ENCODE results near the gene PCDHA13.
"Not testable (repeated sequence)": the region's sequence is repeated elsewhere in the genome, so short reads cannot be mapped to it uniquely, and the experiment has no call there.

PCDHA13 gene, protein sequence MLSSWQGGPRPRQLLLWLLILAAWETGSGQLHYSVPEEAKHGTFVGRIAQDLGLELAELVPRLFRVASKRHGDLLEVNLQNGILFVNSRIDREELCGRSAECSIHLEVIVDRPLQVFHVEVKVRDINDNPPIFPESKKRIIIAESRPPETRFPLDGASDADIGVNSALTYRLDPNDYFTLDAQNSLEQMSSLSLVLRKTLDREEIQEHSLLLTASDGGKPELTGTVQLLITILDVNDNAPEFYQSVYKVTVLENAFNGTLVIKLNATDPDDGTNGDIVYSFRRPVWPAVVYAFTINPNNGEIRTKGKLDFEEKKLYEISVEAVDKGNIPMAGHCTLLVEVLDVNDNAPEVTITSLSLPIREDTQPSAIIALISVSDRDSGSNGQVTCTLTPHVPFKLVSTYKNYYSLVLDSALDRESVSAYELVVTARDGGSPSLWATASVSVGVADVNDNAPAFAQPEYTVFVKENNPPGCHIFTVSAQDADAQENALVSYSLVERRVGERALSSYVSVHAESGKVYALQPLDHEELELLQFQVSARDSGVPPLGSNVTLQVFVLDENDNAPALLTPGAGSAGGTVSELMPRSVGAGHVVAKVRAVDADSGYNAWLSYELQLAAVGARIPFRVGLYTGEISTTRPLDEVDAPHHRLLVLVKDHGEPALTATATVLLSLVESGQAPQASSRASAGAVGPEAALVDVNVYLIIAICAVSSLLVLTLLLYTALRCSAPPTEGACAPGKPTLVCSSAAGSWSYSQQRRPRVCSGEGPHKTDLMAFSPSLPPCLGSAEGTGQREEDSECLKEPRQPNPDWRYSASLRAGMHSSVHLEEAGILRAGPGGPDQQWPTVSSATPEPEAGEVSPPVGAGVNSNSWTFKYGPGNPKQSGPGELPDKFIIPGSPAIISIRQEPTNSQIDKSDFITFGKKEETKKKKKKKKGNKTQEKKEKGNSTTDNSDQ

DNA sequence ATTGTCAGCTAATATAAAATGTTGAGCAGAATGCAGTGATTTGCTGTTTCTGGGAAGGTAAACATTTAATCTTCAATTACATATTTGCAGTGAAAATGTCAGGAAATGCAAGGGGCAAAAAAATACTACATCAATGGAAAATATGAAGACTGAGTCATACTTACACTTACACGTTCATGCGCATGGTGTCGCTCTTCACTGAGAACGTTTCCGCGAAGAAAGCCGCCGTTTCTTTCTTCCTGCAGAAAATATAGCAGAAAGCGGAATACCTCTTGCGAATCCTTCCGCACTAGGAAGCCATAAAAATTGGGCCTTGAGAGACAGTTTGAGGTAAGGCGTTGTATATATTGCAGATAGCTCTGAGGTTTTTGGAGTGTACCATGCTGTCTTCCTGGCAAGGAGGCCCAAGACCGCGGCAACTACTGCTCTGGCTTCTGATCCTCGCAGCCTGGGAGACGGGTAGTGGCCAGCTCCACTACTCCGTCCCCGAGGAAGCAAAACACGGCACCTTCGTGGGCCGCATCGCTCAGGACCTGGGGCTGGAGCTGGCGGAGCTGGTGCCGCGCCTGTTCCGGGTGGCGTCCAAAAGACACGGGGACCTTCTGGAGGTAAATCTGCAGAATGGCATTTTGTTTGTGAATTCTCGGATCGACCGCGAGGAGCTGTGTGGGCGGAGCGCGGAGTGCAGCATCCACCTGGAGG, at the start of gene PCDHA13:
Gene PCDHA13 (plus strand): TSS at position 236 of the 702 bp plus-strand sequence. CDS start 145 bp downstream, at position 381.
- no peak for DNase-seq

DNA sequence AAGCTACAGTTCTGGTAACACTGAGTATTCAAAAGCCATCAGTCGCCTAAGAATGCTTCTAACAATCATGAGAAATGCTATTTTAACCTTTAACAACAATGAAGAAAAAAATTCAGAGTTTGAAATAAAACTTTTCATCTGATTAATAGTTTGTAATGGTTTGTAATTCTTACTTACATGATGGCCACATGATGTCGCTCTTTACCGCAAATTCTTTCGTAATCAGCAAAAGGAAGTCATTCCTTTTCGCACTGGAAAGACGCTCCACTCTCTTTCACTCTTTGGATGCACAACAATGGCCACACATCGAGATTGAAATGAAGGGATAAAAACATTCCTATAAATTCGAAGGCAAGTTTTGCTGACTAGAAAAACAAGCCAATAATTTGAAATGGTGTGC, 47.9 kb upstream of the PCDHA13 start, which contains the start of gene PCDHA7:
Gene PCDHA7 (plus strand): TSS at position 277 of the 400 bp plus-strand sequence. CDS start 115 bp downstream, at position 392.
- no peak for DNase-seq

DNA sequence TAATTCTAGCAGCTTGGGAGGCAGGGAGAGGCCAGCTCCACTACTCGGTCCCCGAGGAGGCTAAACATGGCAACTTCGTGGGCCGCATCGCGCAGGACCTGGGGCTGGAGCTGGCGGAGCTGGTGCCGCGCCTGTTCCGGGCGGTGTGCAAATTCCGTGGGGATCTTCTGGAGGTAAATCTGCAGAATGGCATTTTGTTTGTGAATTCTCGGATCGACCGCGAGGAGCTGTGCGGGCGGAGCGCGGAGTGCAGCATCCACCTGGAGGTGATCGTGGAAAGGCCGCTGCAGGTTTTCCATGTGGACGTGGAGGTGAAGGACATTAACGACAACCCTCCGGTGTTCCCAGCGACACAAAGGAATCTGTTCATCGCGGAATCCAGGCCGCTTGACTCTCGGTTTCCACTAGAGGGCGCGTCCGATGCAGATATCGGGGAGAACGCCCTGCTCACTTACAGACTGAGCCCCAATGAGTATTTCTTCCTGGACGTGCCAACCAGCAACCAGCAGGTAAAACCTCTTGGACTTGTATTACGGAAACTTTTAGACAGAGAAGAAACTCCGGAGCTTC, 47.4 kb upstream of the PCDHA13 start:
- DNase-seq = not testable (repeated sequence)

DNA sequence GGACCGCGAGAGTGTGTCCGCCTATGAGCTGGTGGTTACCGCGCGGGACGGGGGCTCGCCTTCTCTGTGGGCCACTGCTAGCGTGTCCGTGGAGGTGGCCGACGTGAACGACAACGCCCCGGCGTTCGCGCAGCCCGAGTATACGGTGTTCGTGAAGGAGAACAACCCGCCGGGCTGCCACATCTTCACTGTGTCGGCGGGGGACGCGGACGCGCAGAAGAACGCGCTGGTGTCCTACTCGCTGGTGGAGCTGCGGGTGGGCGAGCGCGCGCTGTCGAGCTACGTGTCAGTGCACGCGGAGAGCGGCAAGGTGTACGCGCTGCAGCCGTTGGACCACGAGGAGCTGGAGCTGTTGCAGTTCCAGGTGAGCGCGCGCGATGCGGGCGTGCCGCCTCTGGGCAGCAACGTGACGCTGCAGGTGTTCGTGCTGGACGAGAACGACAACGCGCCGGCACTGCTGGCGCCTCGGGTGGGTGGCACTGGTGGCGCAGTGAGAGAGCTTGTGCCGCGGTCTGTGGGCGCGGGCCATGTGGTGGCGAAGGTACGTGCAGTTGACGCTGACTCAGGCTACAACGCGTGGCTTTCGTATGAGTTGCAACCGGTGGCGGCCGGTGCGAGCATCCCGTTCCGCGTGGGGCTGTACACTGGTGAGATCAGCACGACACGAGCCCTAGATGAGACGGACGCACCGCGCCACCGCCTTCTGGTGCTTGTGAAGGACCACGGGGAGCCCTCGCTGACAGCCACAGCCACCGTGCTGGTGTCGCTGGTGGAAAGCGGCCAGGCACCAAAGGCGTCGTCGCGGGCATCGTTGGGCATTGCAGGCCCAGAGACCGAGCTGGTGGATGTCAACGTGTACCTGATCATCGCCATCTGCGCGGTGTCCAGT, 46.1 kb upstream of the PCDHA13 start:
- DNase-seq = no peak

DNA sequence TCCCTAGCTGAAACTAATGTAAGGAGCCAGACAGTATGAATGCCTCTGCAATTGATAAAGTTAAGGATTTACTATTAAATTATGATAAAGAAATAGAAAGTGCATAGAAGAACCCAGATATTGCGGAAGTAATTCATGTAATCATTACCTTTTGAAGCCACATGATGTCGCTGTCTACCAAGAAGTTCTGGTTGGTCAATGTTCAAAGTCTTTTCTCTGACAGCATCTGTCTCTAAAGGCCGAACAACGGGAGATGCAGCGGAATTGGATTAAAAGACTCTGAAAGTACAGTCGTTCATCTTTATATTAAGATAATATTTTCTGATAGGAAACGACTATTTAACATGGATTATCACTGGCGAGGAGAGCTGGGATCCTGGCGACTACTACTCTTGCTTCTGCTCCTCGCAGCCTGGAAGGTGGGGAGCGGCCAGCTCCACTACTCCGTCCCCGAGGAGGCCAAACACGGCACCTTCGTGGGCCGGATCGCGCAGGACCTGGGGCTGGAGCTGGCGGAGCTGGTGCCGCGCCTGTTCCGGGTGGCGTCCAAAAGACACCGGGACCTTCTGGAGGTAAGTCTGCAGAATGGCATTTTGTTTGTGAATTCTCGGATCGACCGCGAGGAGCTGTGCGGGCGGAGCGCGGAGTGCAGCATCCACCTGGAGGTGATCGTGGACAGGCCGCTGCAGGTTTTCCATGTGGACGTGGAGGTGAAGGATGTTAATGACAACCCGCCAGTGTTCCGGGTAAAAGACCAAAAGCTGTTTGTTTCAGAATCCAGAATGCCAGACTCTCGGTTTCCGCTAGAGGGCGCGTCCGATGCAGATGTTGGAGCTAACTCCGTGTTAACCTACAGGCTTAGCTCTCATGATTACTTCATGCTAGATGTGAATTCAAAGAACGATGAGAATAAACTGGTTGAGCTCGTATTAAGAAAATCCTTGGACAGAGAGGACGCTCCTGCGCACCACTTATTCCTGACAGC, 40.7 kb upstream of the PCDHA13 start, which contains the start of gene PCDHA8:
Gene PCDHA8 (plus strand): TSS at position 210 of the 985 bp plus-strand sequence. CDS start 135 bp downstream, at position 345.
- DNase-seq = peak; percentile 5 to 61

DNA sequence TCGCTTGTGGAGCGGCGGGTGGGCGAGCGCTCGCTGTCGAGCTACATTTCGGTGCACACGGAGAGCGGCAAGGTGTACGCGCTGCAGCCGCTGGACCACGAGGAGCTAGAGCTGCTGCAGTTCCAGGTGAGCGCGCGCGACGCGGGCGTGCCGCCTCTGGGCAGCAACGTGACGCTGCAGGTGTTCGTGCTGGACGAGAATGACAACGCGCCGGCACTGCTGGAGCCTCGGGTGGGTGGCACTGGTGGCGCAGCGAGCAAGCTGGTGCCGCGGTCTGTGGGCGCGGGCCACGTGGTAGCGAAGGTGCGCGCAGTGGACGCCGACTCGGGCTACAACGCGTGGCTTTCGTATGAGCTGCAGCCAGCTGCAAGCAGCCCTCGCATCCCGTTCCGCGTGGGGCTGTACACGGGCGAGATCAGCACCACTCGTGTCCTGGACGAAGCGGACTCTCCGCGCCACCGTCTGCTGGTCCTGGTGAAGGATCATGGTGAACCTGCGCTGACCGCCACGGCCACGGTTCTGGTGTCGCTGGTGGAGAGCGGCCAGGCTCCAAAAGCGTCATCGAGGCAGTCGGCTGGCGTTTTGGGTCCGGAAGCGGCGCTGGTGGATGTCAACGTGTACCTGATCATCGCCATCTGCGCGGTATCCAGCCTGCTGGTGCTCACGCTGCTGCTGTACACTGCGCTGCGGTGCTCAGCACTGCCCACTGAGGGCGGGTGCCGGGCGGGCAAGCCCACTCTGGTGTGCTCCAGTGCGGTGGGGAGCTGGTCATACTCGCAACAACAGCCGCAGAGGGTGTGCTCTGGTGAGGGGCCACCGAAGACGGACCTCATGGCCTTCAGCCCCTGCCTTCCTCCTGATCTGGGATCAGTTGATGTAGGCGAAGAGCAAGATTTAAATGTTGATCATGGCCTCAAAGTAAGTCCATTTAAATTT, 38.9 kb upstream of the PCDHA13 start:
- no peak for DNase-seq

DNA sequence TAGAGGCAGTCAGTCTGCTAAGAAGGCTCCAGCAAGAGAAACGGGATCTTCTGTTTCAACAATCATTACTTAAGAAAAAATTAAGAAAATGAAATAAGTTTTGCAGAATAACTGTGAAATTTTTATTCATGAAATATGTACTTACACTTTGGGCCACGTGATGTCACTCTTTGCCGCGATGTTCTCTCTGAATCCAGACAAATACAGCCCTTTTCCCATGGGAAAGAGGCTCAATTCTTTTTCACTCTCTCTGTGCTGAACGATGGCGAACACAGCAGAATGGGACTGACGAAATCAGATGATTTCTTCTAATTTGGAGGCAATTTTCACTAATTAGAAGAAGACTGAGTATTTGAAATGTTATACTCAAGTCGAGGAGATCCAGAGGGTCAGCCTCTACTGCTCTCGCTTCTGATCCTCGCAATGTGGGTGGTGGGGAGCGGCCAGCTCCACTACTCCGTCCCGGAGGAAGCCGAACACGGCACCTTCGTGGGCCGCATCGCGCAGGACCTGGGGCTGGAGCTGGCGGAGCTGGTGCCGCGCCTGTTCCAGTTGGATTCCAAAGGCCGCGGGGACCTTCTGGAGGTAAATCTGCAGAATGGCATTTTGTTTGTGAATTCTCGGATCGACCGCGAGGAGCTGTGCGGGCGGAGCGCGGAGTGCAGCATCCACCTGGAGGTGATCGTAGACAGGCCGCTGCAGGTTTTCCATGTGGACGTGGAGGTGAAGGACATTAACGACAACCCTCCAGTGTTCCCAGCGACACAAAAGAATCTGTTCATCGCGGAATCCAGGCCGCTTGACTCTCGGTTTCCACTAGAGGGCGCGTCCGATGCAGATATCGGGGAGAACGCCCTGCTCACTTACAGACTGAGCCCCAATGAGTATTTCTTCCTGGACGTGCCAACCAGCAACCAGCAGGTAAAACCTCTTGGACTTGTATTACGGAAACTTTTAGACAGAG, 33.5 kb upstream of the PCDHA13 start, which contains the start of gene PCDHA9:
Gene PCDHA9 (plus strand): TSS at position 244 of the 964 bp plus-strand sequence. CDS start 114 bp downstream, at position 358.
- not testable (repeated sequence) for DNase-seq

DNA sequence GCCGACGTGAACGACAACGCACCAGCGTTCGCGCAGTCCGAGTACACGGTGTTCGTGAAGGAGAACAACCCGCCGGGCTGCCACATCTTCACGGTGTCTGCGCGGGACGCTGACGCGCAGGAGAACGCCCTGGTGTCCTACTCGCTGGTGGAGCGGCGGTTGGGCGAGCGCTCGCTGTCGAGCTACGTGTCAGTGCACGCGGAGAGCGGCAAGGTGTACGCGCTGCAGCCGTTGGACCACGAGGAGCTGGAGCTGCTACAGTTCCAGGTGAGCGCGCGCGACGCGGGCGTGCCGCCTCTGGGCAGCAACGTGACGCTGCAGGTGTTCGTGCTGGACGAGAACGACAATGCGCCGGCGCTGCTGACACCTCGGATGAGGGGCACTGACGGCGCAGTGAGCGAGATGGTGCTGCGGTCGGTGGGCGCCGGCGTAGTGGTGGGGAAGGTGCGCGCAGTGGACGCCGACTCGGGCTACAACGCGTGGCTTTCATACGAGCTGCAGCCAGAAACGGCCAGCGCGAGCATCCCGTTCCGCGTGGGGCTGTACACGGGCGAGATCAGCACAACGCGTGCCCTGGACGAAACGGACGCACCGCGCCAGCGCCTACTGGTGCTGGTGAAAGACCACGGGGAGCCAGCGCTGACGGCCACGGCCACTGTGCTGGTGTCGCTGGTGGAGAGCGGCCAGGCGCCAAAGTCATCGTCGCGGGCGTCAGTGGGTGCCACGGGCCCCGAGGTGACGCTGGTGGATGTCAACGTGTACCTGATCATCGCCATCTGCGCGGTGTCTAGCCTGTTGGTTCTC, 31.9 kb upstream of the PCDHA13 start:
- DNase-seq = not testable (repeated sequence)

DNA sequence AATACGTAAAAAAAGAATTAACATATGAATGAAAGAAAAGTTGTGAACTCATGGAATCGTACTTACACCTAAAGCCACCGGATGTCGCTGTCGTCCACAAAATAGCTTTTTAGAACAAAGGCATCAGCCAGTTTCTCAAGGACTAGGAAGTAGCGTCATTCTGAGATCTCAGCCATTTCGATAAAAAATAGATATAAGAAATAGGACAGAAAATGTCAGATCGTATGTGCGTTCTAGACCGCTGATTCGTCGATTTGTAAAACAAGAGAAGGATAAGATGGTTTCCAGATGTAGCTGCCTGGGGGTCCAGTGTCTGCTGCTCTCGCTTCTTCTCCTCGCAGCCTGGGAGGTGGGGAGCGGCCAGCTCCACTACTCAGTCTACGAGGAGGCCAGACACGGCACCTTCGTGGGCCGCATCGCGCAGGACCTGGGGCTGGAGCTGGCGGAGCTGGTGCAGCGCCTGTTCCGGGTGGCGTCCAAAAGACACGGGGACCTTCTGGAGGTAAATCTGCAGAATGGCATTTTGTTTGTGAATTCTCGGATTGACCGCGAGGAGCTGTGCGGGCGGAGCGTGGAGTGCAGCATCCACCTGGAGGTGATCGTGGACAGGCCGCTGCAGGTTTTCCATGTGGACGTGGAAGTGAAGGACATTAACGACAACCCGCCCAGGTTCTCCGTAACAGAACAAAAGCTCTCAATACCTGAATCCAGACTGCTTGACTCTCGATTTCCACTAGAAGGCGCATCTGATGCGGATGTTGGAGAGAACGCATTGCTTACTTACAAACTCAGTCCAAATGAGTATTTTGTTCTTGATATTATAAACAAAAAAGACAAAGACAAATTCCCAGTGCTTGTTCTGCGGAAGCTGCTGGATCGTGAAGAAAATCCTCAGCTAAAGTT, 25.9 kb upstream of the PCDHA13 start, which contains the start of gene PCDHA10:
Gene PCDHA10 (plus strand): TSS at position 126 of the 903 bp plus-strand sequence. CDS start 152 bp downstream, at position 278.
- no peak for DNase-seq

DNA sequence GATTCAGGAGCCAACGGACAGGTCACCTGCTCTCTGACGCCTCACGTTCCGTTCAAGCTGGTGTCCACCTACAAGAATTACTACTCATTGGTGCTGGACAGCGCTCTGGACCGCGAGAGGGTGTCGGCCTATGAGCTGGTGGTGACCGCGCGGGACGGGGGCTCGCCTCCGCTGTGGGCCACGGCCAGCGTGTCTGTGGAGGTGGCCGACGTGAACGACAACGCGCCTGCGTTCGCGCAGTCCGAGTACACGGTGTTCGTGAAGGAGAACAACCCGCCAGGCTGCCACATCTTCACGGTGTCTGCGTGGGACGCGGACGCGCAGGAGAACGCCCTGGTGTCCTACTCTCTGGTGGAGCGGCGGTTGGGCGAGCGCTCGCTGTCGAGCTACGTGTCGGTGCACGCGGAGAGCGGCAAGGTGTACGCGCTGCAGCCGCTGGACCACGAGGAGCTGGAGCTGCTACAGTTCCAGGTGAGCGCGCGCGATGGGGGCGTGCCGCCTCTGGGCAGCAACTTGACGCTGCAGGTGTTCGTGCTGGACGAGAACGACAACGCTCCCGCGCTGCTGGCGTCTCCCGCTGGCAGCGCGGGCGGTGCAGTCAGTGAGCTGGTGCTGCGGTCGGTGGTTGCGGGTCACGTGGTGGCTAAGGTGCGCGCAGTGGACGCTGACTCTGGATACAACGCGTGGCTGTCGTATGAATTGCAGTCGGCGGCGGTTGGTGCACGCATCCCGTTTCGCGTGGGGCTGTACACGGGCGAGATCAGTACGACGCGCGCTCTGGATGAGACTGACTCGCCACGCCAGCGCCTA, 24.5 kb upstream of the PCDHA13 start:
- no peak for DNase-seq

DNA sequence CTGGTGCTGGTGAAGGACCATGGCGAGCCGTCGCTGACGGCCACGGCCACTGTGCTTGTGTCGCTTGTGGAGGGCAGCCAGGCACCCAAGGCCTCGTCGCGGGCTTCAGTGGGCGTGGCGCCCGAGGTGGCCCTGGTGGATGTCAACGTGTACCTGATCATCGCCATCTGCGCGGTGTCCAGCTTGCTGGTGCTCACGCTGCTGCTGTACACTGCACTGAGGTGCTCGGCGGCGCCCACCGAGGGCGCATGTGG, 24.0 kb upstream of the PCDHA13 start:
- DNase-seq = no peak

DNA sequence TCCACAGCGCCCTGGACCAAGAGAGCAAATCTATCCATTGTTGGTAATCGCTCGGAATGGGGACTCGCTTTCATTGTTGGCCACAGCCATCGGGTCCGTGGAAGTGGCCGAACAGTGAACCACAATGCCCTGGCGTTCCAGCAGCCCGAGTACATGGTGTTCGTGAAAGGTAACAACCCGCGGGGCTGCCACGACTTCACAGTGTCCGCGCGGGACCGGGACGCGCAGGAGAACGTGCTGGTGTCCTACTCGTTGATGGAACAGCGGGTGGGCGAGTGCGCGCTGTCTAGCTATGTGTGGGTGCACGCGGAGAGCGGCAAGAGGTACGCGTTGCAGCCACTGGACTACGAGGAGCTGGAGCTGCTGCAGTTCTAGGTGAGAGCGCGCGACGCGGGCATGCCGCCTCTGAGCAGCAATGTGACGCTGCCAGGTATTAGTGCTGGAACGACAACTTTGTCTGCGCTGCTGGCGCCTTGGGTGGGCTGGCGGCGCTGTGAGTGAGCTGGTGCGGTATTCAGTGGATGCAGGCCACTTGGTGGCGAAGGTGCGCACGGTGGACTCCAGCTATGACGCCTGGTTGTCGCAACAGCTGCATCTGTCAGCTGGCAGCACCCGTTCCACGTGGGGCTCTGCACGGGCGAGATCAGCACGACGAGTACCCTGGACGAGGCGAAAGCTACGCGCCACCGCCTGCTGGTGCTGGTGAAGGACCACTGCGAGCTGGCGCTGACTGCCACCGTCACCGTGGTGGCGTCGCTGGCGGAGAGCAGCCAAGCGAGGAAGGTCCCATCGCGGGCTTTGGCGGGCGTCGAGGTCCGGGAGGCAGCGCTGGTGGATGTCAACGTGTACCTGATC, 19.3 kb upstream of the PCDHA13 start:
- DNase-seq = no peak

DNA sequence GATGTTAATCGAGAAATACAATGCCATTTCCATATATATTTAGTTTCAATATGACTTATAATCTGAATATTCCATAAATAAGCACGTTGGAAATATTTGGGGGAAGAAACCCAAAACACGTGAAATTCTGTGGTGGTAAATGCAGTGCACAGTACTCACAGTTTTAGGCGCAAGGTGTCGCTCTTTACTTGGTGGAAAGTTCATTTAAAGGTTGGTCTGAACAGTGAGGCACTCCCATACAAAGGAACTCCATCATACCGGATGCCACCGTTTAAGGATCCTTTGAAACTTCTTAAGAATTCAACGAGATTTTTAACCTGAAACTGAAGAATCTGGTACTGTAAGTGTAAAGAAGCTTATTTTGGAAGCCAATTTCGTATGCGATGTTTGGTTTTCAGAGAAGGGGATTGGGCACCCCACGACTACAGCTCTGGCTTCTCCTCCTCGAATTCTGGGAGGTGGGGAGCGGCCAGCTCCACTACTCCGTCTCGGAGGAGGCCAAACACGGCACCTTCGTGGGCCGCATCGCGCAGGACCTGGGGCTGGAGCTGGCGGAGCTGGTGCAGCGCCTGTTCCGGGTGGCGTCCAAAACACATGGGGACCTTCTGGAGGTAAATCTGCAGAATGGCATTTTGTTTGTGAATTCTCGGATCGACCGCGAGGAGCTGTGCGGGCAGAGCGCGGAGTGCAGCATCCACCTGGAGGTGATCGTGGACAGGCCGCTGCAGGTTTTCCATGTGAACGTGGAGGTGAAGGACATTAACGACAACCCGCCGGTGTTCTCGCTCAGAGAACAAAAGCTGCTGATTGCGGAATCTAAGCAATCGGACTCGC, 13.0 kb upstream of the PCDHA13 start, which contains the start of gene PCDHA11:
Gene PCDHA11 (plus strand): TSS at position 237 of the 834 bp plus-strand sequence. CDS start 147 bp downstream, at position 384.
- peak; percentile 59 to 83 for DNase-seq

Data from NCI-H524 (cell line).